ENCODE results near the gene SLITRK6. TPM values are rescaled to one million over a fixed set of nuclear protein-coding genes. Genes with fewer than 3 reads are reported as not detected.

The SLITRK6 gene
- total and polyA plus RNA-seq, 2 donors (not counting 3 experiments of a cell fraction or from before 2014, with no cell fraction given): not detected

DNA sequence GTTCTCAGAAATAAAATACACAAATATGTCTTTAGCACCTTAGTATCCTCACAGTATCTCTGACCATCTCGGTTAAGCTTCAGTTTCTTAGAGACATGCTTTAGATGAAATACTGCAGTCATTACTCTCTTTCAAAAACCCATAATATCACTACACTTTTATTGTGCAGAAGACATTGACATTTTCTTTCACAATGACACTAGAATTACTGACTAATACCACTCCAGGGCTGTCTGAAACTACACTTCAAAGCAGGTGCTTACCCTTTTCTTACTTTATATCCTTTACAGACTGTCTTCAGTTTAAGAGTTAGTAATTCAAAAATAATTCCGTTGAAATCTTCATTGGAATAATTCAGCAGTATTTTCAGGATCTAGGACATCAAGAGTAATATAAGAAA is 42.2 kb upstream of the SLITRK6 start:
- no peak overlapping the region for H3K9ac ChIP-seq (replicated peaks; ENCODE audit: extremely low read depth, insufficient read depth, low read length)
- H3K27ac ChIP-seq (ENCODE audit: insufficient read depth, low read depth, low read length): no peak overlapping the region
- H3K4me1 ChIP-seq (ENCODE audit: control insufficient read depth, extremely low read depth, insufficient read depth, low read length): no peaks in the 10 kb centered on the region
- H3K27me3 ChIP-seq (ENCODE audit: control insufficient read depth in 2 of 2, insufficient read depth in 2 of 2, low read length in 2 of 2): no peaks in the 10 kb centered on the region
- H3K36me3 ChIP-seq (ENCODE audit: control insufficient read depth in 2 of 2, extremely low read depth in 1 of 2, insufficient read depth in 2 of 2, low read length in 2 of 2): no peaks in the 10 kb centered on the region
- H3K79me2 ChIP-seq (ENCODE audit: control insufficient read depth, insufficient read depth, low read length): no peaks in the 10 kb centered on the region
- dilution Hi-C loops (cut with MboI; ENCODE audit: extremely low pct_ligation_motif_present, low sequenced_read_pairs) (no loop called here), intact Hi-C loops (cut with micrococcal nuclease) (no loop called here)
- FAIRE-seq (no peak), DNase-seq (ENCODE audit: low read depth, low spot score) (no peak)
- H3K9me1 ChIP-seq (replicated peaks; ENCODE audit: control insufficient read depth, extremely low read depth, insufficient read depth, low read length): no peaks in the 10 kb centered on the region
- H3K9me3 ChIP-seq (replicated peaks; ENCODE audit: control insufficient read depth, insufficient read depth, low read length): peaks cover 2% of the 10 kb centered on the region
- no peak overlapping the region for H2AFZ ChIP-seq (ENCODE audit: low read depth, low read length)
- POLR2A ChIA-PET: no interaction called here
- no peaks in the 10 kb centered on the region for H4K20me1 ChIP-seq (replicated peaks; ENCODE audit: control insufficient read depth, extremely low read depth, insufficient read depth, low read length)
- H3K4me2 ChIP-seq (ENCODE audit: insufficient read depth, low read length): no peak overlapping the region
- no peak overlapping the region for H3K4me3 ChIP-seq (replicated peaks in 1 of 3; ENCODE audit: insufficient read depth in 1 of 3, low read depth in 1 of 3, low read length in 3 of 3)
- BruUV-seq (replicated peaks): no TSS peak
- CTCF ChIA-PET: no interaction called here
- TF ChIP-seq JUN (IDR thresholded peaks at IDR 0.05; ENCODE audit: borderline replicate concordance, insufficient read depth, insufficient read length, low read depth): no peak
- TF ChIP-seq POLR2AphosphoS5 (IDR thresholded peaks at IDR 0.05; ENCODE audit: insufficient read depth, low read depth, low read length): no peak
- no peak for TF ChIP-seq EZH2 (IDR thresholded peaks at IDR 0.05; ENCODE audit: borderline replicate concordance, low read depth, low read length, severe bottlenecking)
- no peak for TF ChIP-seq GATA2 (IDR thresholded peaks at IDR 0.05; ENCODE audit: insufficient read depth, insufficient read length, low read depth, low read length)
- TF ChIP-seq MYC (IDR thresholded peaks at IDR 0.05; ENCODE audit: low read depth, low read length): no peak
- TF ChIP-seq MAX (IDR thresholded peaks at IDR 0.05; ENCODE audit: insufficient read depth, insufficient read length): no peak
- no peak for TF ChIP-seq FOS (IDR thresholded peaks at IDR 0.05; ENCODE audit: borderline replicate concordance, insufficient read depth, low read length)
- TF ChIP-seq, protein P1, sequence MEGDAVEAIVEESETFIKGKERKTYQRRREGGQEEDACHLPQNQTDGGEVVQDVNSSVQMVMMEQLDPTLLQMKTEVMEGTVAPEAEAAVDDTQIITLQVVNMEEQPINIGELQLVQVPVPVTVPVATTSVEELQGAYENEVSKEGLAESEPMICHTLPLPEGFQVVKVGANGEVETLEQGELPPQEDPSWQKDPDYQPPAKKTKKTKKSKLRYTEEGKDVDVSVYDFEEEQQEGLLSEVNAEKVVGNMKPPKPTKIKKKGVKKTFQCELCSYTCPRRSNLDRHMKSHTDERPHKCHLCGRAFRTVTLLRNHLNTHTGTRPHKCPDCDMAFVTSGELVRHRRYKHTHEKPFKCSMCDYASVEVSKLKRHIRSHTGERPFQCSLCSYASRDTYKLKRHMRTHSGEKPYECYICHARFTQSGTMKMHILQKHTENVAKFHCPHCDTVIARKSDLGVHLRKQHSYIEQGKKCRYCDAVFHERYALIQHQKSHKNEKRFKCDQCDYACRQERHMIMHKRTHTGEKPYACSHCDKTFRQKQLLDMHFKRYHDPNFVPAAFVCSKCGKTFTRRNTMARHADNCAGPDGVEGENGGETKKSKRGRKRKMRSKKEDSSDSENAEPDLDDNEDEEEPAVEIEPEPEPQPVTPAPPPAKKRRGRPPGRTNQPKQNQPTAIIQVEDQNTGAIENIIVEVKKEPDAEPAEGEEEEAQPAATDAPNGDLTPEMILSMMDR (IDR thresholded peaks at IDR 0.05; ENCODE audit: extremely low read depth in 1 of 2, insufficient read depth in 1 of 2, low read depth in 1 of 2, low read length in 2 of 2): no peak
- TF ChIP-seq POLR2A (IDR thresholded peaks at IDR 0.05; ENCODE audit: low read depth, low read length): no peak
